Gastrocnemius medialis (tissue), 4 donors: ENCODE measurements around the gene LMTK2. TPM values are rescaled to one million over a fixed set of nuclear protein-coding genes. Genes with fewer than 3 reads are reported as not detected.

Experiments used
- ATAC-seq, 2 donors: fragments of 150-250 bp; one replicate each; pipeline ENCODE4 v1.9.1; 2016
- DNase-seq, 2 donors: peaks; one replicate each; pipeline ENCODE4 v3.0.0-alpha.2; 2019
- H3K27ac ChIP-seq, 4 donors: fragments of 200-600 bp; sonication (generic); 1 replicate in 1 of 4; 2 replicates in 3 of 4; pipeline ENCODE4 v1.5.1; 2016 to 2018; ENCODE audit warnings: mild to moderate bottlenecking in 2 of 4, moderate library complexity in 1 of 4
- H3K27me3 ChIP-seq, 3 donors: fragments of 200-600 bp; sonication (generic) in 2 of 3; 1 replicate in 1 of 3; 2 replicates in 2 of 3; pipeline versions ENCODE4 v1.5.1 to v1.6.0; 2016 to 2019; ENCODE audit warnings: mild to moderate bottlenecking in 1 of 3, moderate library complexity in 1 of 3
- H3K36me3 ChIP-seq, 2 donors: fragments of 200-600 bp; sonication (generic) in 1 of 2; one replicate each; pipeline ENCODE4 v1.5.1; 2017 to 2018
- H3K4me1 ChIP-seq, 2 donors: fragments of 200-600 bp; sonication (generic) in 1 of 2; one replicate each; pipeline ENCODE4 v1.5.1; 2016 to 2017; ENCODE audit warnings: mild to moderate bottlenecking in 2 of 2
- H3K4me3 ChIP-seq, 4 donors: fragments of 200-600 bp; sonication (generic) in 3 of 4; 1 replicate in 1 of 4; 2 replicates in 3 of 4; pipeline ENCODE4 v1.5.1; 2016 to 2019; ENCODE audit warnings: mild to moderate bottlenecking in 2 of 4
- H3K9me3 ChIP-seq, 3 donors: fragments of 200-600 bp; sonication (generic) in 2 of 3; 1 replicate in 1 of 3; 2 replicates in 2 of 3; pipeline ENCODE4 v1.5.1; 2016 to 2019
- POLR2A ChIP-seq, 2 donors: fragments of 450-650 bp; IDR thresholded peaks; one replicate each; pipeline ENCODE4 v1.6.1; 2017; ENCODE audit warnings: antibody characterized with exemption in 2 of 2, mild to moderate bottlenecking in 2 of 2, moderate library complexity in 2 of 2
- in situ Hi-C, 4 donors: fragments of 200-750 bp; cut with MboI; loops; one replicate each; pipeline versions ENCODE4 v1.15.0 to v1.8.0; 2017; ENCODE audit warnings: low sequenced_read_pairs in 4 of 4
- intact Hi-C: fragments of 100-400 bp; cut with DNase I; formaldehyde crosslinking; loops from one replicate; pipeline ENCODE4 v1.15.1; 2023; ENCODE audit warnings: low total_unique reads
- total RNA-seq, 4 donors: library from RNA; depleted of rRNA; stranded (reverse); fragments of >200 nt; gene quantifications; one replicate each; pipeline versions ENCODE4 v1.1.0 to v1.2.3, GENCODE V29; 2016
- TF ChIP-seq, protein P1 (sequence below), 5 experiments: fragments of 450-650 bp in 3 of 5; fragments of 200-600 bp in 2 of 5; sonication (generic) in 2 of 5; IDR thresholded peaks in 4 of 5; conservative IDR thresholded peaks in 1 of 5; 1 replicate in 4 of 5; 2 replicates in 1 of 5; pipeline ENCODE4 v1.5.1; 2016 to 2019; ENCODE audit warnings: antibody characterized with exemption in 5 of 5, mild to moderate bottlenecking in 3 of 5, moderate library complexity in 3 of 5

The LMTK2 gene
- total RNA-seq, 4 donors from 2014 or later, result 10.8 to 44.2 (median 17.7) TPM

DNA sequence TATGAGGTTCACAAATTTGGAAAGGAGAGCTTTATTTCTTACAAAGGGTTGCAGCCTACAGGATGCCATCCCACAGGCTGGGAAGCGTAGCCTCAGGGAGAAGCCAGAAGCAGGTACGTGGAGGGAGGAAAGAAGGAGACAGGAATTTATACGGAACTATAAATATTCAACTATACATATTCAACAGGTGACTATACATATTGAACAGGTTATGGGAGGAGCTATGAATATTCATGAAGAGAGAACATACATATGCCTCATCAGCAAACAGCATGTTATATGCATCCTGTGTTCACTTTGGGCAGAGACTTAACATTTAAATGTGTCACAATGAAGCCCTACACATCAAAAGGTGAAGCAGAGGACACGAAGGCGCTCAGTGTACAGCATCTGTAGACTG is 40.5 kb upstream of the LMTK2 start:
- no peak overlapping the region for H3K4me3 ChIP-seq
- intact Hi-C loops, result no loop called here
- H3K4me1 ChIP-seq, result no peaks in the 10 kb centered on the region

DNA sequence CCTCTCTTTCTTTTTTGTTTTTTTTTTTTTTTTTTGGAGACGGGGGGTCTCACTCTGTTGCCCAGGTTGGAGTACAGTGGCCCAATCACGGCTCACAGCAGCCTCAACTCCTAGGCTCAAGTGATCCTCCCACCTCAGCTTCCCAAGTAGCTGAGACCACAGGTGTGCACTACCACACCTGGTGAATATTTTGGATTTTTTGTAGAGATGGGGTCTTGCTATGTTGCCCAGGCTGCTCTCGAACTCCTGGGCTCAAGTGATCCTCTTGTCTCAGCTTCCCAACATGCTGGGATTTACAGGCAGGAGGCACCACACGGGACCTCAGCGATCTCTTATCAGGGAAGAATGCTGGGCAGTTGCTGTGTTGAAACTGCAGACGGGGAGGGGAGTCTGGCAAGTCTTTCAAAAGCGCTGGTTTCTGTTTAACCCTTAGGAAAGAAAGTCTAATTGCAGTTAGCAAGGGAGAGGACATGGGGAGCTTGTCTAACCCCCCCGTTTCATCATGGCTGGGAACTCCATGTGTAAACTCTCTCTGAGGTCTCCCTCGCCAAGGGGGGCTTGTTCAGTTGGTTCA is 39.6 kb upstream of the LMTK2 start:
- no peak for DNase-seq
- ATAC-seq, result no peak
- intact Hi-C loops, result no loop called here
- Histone ChIP-seq H3K4me1 (no peaks in the 10 kb centered on the region), H3K9me3 (no peaks in the 10 kb centered on the region), H3K27me3 (no peaks in the 10 kb centered on the region), H3K27ac (no peak overlapping the region), H3K4me3 (no peak overlapping the region), H3K36me3 (no peaks in the 10 kb centered on the region)
- in situ Hi-C loops, result no loop called here
- TF ChIP-seq, protein P1, sequence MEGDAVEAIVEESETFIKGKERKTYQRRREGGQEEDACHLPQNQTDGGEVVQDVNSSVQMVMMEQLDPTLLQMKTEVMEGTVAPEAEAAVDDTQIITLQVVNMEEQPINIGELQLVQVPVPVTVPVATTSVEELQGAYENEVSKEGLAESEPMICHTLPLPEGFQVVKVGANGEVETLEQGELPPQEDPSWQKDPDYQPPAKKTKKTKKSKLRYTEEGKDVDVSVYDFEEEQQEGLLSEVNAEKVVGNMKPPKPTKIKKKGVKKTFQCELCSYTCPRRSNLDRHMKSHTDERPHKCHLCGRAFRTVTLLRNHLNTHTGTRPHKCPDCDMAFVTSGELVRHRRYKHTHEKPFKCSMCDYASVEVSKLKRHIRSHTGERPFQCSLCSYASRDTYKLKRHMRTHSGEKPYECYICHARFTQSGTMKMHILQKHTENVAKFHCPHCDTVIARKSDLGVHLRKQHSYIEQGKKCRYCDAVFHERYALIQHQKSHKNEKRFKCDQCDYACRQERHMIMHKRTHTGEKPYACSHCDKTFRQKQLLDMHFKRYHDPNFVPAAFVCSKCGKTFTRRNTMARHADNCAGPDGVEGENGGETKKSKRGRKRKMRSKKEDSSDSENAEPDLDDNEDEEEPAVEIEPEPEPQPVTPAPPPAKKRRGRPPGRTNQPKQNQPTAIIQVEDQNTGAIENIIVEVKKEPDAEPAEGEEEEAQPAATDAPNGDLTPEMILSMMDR (IDR thresholded peaks at IDR 0.05 in 4 of 5, conservative IDR thresholded peaks at IDR 0.05 in 1 of 5), result no peak
- no peak for TF ChIP-seq POLR2A (IDR thresholded peaks at IDR 0.05)

More for the DNA sequence above, 40.5 kb upstream of the LMTK2 start:
- TF ChIP-seq, protein P1 (IDR thresholded peaks at IDR 0.05 in 4 of 5, conservative IDR thresholded peaks at IDR 0.05 in 1 of 5), result no peak
- no peak for TF ChIP-seq POLR2A (IDR thresholded peaks at IDR 0.05)
- H3K27ac ChIP-seq, result no peak overlapping the region
- H3K36me3 ChIP-seq, result no peaks in the 10 kb centered on the region
- in situ Hi-C loops, result no loop called here
- H3K9me3 ChIP-seq, result no peaks in the 10 kb centered on the region
- H3K27me3 ChIP-seq, result no peaks in the 10 kb centered on the region
- no peak for DNase-seq
- ATAC-seq, result no peak

DNA sequence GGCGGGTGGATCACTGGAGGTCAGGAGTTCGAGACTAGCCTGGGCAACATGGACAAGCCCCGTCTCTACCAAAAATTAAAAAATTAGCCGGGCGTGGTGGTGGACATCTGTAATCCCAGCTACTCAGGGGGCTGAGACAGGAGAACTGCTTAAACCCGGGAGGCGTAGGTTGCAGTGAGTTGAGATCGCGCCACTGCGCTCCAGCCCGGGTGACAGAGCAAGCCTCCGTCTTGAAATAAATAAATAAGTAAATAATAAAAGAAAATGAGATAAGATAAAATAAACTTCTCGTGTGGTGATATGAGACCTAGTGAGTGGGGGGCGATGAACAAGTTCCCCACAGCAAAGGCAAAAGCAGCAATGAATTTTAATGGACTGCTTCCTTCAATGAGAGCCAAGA is 33.6 kb upstream of the LMTK2 start:
- no peaks in the 10 kb centered on the region for H3K27me3 ChIP-seq
- ATAC-seq (no peak), DNase-seq (no peak)
- no peak for TF ChIP-seq POLR2A (IDR thresholded peaks at IDR 0.05)
- TF ChIP-seq, protein P1 (IDR thresholded peaks at IDR 0.05 in 4 of 5, conservative IDR thresholded peaks at IDR 0.05 in 1 of 5), result no peak
- no peaks in the 10 kb centered on the region for H3K36me3 ChIP-seq
- H3K4me3 ChIP-seq, result no peak overlapping the region
- H3K9me3 ChIP-seq, result no peaks in the 10 kb centered on the region
- H3K4me1 ChIP-seq, result no peaks in the 10 kb centered on the region
- no peak overlapping the region for H3K27ac ChIP-seq
- intact Hi-C loops (no loop called here), in situ Hi-C loops (no loop called here)

DNA sequence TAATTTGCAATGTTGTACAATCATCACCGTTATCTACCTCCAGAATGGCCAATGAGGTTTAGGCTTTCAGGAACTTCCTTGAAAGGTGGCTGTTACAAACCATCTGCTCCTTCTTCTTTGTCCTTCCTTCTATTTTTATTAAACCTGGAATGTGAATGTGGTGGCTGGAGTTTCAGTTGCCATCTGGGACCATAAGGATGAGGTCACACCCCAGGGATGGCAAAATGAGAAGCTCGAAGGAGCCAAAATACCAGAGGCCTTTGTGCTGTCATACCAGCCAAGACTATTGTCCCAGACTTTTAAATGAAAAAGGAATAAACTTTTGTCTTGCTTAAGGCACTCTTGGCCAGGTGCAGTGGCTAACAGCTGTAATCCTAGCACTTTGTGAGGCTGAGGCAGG is 30.9 kb upstream of the LMTK2 start:
- in situ Hi-C loops (no loop called here), intact Hi-C loops (no loop called here)
- H3K4me1 ChIP-seq, result no peaks in the 10 kb centered on the region

More for the DNA sequence above, 30.9 kb upstream of the LMTK2 start:
- no peak overlapping the region for H3K27ac ChIP-seq
- no peaks in the 10 kb centered on the region for H3K36me3 ChIP-seq
- no peak for DNase-seq
- no peak overlapping the region for H3K4me3 ChIP-seq
- TF ChIP-seq, protein P1 (IDR thresholded peaks at IDR 0.05 in 4 of 5, conservative IDR thresholded peaks at IDR 0.05 in 1 of 5), result no peak
- no peak for TF ChIP-seq POLR2A (IDR thresholded peaks at IDR 0.05)
- H3K27me3 ChIP-seq, result no peaks in the 10 kb centered on the region
- H3K9me3 ChIP-seq, result no peaks in the 10 kb centered on the region
- ATAC-seq, result no peak
